HepG2 (cell line): ENCODE results near the gene FBXO10. TPM values are rescaled to one million over a fixed set of nuclear protein-coding genes. Genes with fewer than 3 reads are reported as not detected.

ENCODE experiments used
- DMAP1 ChIP-seq: IDR thresholded peaks from 2 replicates; pipeline ENCODE4 v1.6.1; 2016
- HDAC1 ChIP-seq: sonication (generic); formaldehyde crosslinking; IDR thresholded peaks from 2 replicates; pipeline ENCODE4 v1.5.1; 2020; ENCODE audit warnings: mild to moderate bottlenecking, missing genetic modification reagents
- HOXA5 ChIP-seq: sonication (generic); formaldehyde crosslinking; IDR thresholded peaks from 2 replicates; pipeline ENCODE4 v1.4.0; 2020; ENCODE audit warnings: missing genetic modification reagents
- IRF2 ChIP-seq: IDR thresholded peaks from 2 replicates; pipeline ENCODE4 v1.6.1; 2018; ENCODE audit warnings: missing genetic modification reagents, missing compliant biosample characterization
- JUN ChIP-seq: sonication (generic); formaldehyde crosslinking; IDR thresholded peaks from 2 replicates; pipeline ENCODE4 v1.4.0; 2020; ENCODE audit warnings: mild to moderate bottlenecking, missing genetic modification reagents
- KMT2B ChIP-seq: IDR thresholded peaks from 2 replicates; pipeline ENCODE4 v1.6.1; 2016; ENCODE audit warnings: missing genetic modification reagents, missing compliant biosample characterization
- RARA ChIP-seq: IDR thresholded peaks from 2 replicates; pipeline ENCODE4 v1.6.1; 2016; ENCODE audit warnings: missing genetic modification reagents, missing compliant biosample characterization
- SMAD3 ChIP-seq: sonication (generic); formaldehyde crosslinking; IDR thresholded peaks from 2 replicates; pipeline ENCODE4 v1.4.0; 2020; ENCODE audit warnings: missing genetic modification reagents
- ZBTB46 ChIP-seq: sonication (generic); formaldehyde crosslinking; IDR thresholded peaks from 2 replicates; pipeline ENCODE4 v1.4.0; 2020; ENCODE audit warnings: mild to moderate bottlenecking, missing genetic modification reagents, borderline replicate concordance
- ZNF205 ChIP-seq: IDR thresholded peaks from 2 replicates; pipeline ENCODE4 v1.6.1; 2018; ENCODE audit warnings: missing biosample characterization, missing genetic modification reagents
- ZNF224 ChIP-seq: sonication (generic); formaldehyde crosslinking; IDR thresholded peaks from 2 replicates; pipeline ENCODE4 v1.5.0; 2020; ENCODE audit warnings: mild to moderate bottlenecking, missing genetic modification reagents
- ZNF34 ChIP-seq: sonication (generic); formaldehyde crosslinking; IDR thresholded peaks from 2 replicates; pipeline ENCODE4 v1.4.0; 2020; ENCODE audit warnings: mild to moderate bottlenecking, missing genetic modification reagents, borderline replicate concordance
- ZNF451 ChIP-seq: sonication (generic); formaldehyde crosslinking; IDR thresholded peaks from 2 replicates; pipeline ENCODE4 v1.5.0; 2020; ENCODE audit warnings: mild to moderate bottlenecking, missing genetic modification reagents
- ZNF609 ChIP-seq: sonication (generic); formaldehyde crosslinking; IDR thresholded peaks from 2 replicates; pipeline ENCODE4 v1.4.0; 2020; ENCODE audit warnings: mild to moderate bottlenecking, missing genetic modification reagents, borderline replicate concordance
- ZNF703 ChIP-seq: sonication (generic); formaldehyde crosslinking; IDR thresholded peaks from 2 replicates; pipeline ENCODE4 v1.5.1; 2020; ENCODE audit warnings: missing genetic modification reagents, mild to moderate bottlenecking, moderate library complexity, borderline replicate concordance
- ZNF841 ChIP-seq: sonication (generic); formaldehyde crosslinking; IDR thresholded peaks from 2 replicates; pipeline ENCODE4 v1.8.1; 2023; ENCODE audit warnings: missing genetic modification reagents, borderline replicate concordance
- polyA plus RNA-seq, 8 experiments: library from polyadenylated mRNA; depleted of rRNA in 3 of 8; stranded (reverse) in 7 of 8; unstranded in 1 of 8; fragments of >200 nt; fragmentation: Illumina TruSeq in 4 of 8; extraction: Trizol in 4 of 8; gene quantifications; 2 replicates each; pipeline versions ENCODE4 v1.2.1 to v1.2.3, GENCODE V29; 2011 to 2016; ENCODE audit warnings: low read depth in 4 of 8, missing spikeins in 1 of 8, mixed read lengths in 1 of 8; ENCODE audit not compliant: insufficient read depth in 1 of 8
- total RNA-seq, 5 experiments: library from RNA; depleted of rRNA; stranded (reverse); fragments of >200 nt; fragmentation: Illumina TruSeq; extraction: Trizol; gene quantifications; 2 replicates each; pipeline ENCODE4 v1.2.3, GENCODE V29; 2016; ENCODE audit warnings: low read depth in 1 of 5
- TF ChIP-seq, protein P1 (sequence below): sonication (generic); formaldehyde crosslinking; IDR thresholded peaks from 2 replicates; pipeline ENCODE4 v1.5.0; 2020; ENCODE audit warnings: mild to moderate bottlenecking, missing genetic modification reagents
- TF ChIP-seq, protein P2 (sequence below): sonication (generic); formaldehyde crosslinking; IDR thresholded peaks from 2 replicates; pipeline ENCODE4 v1.4.0; 2020; ENCODE audit warnings: missing genetic modification reagents, borderline replicate concordance

The FBXO10 gene
- total and polyA plus RNA-seq, 2 of the 13 experiments (the other 11 are each of a cell fraction or from before 2014, with no cell fraction given): 3.1 to 5.1 TPM

DNA sequence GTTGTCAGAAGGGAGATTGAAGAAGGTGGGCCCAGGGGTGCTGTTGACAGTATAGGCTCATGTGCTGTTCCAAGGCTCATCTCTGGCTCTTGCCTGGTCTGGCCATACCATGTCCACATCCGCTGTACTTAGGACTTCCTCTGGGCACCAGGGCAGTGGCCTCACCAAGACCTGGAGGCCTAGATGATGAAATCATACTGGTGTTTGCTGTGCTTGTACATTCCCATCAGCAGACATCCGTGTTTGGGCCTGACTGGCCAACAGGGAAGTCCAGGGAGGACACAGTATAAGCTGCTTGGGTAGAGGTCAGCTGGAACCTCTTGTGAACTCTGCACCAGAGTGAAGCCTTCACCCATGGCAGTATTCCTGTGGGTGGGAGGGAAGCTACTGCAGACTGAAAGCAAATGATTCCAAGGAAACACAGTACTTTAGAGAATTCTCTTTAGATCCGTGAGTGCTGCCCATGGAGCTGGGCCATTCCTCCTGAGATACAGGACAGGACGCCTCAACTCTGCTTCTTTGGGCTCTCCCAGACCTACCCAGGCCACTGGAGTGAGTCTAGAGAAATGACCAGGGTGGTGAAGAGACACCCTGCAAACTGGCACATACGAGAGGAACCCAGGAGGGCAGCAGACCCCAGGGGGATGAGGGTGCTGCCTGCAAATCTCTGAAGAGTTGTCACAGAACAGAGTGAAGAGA lies 67.9 kb downstream of the FBXO10 start (continued):
- TF ChIP-seq ZNF609 (peak; percentile 85), ZNF34 (CRISPR knock-in tag) (no peak), HDAC1 (CRISPR knock-in tag) (peak; percentile 95), ZNF224 (CRISPR knock-in tag) (0 out of 2 replicates have a peak, but pooled peaks have one; percentile 9), DMAP1 (peak; percentile 77), HOXA5 (CRISPR knock-in tag) (peak; percentile 73; the same call in 1 of the 2 replicates), SMAD3 (CRISPR knock-in tag) (0 out of 2 replicates have a peak, but pooled peaks have one; percentile 16), ZNF205 (CRISPR knock-in tag) (0 out of 2 replicates have a peak, but pooled peaks have one; percentile 65), IRF2 (CRISPR knock-in tag) (peak; percentile 86), RARA (CRISPR knock-in tag) (peak; percentile 94), ZBTB46 (CRISPR knock-in tag) (no peak), ZNF841 (CRISPR knock-in tag) (peak; percentile 91; the same call in 1 of the 2 replicates), ZNF703 (CRISPR knock-in tag) (no peak), ZNF451 (peak; percentile 65; the same call in 1 of the 2 replicates), KMT2B (CRISPR knock-in tag) (no peak), JUN (CRISPR knock-in tag) (peak; percentile 93)
- TF ChIP-seq, protein P1, sequence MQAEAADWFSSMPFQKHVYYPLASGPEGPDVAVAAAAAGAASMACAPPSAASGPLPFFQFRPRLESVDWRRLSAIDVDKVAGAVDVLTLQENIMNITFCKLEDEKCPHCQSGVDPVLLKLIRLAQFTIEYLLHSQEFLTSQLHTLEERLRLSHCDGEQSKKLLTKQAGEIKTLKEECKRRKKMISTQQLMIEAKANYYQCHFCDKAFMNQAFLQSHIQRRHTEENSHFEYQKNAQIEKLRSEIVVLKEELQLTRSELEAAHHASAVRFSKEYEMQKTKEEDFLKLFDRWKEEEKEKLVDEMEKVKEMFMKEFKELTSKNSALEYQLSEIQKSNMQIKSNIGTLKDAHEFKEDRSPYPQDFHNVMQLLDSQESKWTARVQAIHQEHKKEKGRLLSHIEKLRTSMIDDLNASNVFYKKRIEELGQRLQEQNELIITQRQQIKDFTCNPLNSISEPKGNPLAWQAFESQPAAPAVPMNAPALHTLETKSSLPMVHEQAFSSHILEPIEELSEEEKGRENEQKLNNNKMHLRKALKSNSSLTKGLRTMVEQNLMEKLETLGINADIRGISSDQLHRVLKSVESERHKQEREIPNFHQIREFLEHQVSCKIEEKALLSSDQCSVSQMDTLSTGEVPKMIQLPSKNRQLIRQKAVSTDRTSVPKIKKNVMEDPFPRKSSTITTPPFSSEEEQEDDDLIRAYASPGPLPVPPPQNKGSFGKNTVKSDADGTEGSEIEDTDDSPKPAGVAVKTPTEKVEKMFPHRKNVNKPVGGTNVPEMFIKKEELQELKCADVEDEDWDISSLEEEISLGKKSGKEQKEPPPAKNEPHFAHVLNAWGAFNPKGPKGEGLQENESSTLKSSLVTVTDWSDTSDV (CRISPR knock-in tag): peak; percentile 21; the same call in 1 of the 2 replicates
- TF ChIP-seq, protein P2, sequence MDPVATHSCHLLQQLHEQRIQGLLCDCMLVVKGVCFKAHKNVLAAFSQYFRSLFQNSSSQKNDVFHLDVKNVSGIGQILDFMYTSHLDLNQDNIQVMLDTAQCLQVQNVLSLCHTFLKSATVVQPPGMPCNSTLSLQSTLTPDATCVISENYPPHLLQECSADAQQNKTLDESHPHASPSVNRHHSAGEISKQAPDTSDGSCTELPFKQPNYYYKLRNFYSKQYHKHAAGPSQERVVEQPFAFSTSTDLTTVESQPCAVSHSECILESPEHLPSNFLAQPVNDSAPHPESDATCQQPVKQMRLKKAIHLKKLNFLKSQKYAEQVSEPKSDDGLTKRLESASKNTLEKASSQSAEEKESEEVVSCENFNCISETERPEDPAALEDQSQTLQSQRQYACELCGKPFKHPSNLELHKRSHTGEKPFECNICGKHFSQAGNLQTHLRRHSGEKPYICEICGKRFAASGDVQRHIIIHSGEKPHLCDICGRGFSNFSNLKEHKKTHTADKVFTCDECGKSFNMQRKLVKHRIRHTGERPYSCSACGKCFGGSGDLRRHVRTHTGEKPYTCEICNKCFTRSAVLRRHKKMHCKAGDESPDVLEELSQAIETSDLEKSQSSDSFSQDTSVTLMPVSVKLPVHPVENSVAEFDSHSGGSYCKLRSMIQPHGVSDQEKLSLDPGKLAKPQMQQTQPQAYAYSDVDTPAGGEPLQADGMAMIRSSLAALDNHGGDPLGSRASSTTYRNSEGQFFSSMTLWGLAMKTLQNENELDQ (CRISPR knock-in tag): no peak
